ENCODE data around the gene THRB. TPM values are rescaled to one million over a fixed set of nuclear protein-coding genes. Genes with fewer than 3 reads are reported as not detected.

Gene THRB
- total RNA-seq, 1 experiment from 2014 or later: 5.8 TPM

DNA sequence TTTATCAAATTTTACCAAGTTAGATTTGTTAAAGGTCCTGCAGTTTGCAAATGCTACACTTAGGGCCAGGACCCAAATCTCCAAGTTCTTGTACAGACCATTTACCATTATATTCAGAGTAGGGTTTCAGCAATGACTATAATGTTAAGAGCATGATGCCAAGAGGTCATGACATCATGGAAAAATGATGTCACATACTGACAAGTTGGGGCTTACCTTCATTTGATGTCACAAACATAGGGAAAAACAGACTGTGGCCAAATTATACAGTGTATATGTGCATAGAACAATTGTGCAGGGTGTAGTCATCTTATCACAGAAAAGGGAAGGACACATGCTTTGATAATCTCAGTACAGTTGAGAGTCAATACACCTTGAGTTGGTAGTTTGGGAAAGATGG is 10.1 kb upstream of the THRB start (continued):
- TF ChIP-seq, protein P1, sequence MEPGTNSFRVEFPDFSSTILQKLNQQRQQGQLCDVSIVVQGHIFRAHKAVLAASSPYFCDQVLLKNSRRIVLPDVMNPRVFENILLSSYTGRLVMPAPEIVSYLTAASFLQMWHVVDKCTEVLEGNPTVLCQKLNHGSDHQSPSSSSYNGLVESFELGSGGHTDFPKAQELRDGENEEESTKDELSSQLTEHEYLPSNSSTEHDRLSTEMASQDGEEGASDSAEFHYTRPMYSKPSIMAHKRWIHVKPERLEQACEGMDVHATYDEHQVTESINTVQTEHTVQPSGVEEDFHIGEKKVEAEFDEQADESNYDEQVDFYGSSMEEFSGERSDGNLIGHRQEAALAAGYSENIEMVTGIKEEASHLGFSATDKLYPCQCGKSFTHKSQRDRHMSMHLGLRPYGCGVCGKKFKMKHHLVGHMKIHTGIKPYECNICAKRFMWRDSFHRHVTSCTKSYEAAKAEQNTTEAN (CRISPR knock-in tag; IDR thresholded peaks at IDR 0.05): no peak
- no peak for TF ChIP-seq NFYB (CRISPR knock-in tag; conservative IDR thresholded peaks at IDR 0.05; ENCODE audit: low read depth)
- TF ChIP-seq, protein P2, sequence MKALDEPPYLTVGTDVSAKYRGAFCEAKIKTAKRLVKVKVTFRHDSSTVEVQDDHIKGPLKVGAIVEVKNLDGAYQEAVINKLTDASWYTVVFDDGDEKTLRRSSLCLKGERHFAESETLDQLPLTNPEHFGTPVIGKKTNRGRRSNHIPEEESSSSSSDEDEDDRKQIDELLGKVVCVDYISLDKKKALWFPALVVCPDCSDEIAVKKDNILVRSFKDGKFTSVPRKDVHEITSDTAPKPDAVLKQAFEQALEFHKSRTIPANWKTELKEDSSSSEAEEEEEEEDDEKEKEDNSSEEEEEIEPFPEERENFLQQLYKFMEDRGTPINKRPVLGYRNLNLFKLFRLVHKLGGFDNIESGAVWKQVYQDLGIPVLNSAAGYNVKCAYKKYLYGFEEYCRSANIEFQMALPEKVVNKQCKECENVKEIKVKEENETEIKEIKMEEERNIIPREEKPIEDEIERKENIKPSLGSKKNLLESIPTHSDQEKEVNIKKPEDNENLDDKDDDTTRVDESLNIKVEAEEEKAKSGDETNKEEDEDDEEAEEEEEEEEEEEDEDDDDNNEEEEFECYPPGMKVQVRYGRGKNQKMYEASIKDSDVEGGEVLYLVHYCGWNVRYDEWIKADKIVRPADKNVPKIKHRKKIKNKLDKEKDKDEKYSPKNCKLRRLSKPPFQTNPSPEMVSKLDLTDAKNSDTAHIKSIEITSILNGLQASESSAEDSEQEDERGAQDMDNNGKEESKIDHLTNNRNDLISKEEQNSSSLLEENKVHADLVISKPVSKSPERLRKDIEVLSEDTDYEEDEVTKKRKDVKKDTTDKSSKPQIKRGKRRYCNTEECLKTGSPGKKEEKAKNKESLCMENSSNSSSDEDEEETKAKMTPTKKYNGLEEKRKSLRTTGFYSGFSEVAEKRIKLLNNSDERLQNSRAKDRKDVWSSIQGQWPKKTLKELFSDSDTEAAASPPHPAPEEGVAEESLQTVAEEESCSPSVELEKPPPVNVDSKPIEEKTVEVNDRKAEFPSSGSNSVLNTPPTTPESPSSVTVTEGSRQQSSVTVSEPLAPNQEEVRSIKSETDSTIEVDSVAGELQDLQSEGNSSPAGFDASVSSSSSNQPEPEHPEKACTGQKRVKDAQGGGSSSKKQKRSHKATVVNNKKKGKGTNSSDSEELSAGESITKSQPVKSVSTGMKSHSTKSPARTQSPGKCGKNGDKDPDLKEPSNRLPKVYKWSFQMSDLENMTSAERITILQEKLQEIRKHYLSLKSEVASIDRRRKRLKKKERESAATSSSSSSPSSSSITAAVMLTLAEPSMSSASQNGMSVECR (CRISPR knock-in tag; IDR thresholded peaks at IDR 0.05; ENCODE audit: borderline replicate concordance): no peak
- TF ChIP-seq ZNF121 (CRISPR knock-in tag; IDR thresholded peaks at IDR 0.05): no peak
- no peak for TF ChIP-seq RELA (CRISPR knock-in tag; IDR thresholded peaks at IDR 0.05; ENCODE audit: borderline replicate concordance)
- no peak for TF ChIP-seq TP53 (CRISPR knock-in tag; IDR thresholded peaks at IDR 0.05)
- TF ChIP-seq NFATC4 (CRISPR knock-in tag; IDR thresholded peaks at IDR 0.05): no peak
- TF ChIP-seq JUN (CRISPR knock-in tag; IDR thresholded peaks at IDR 0.05): no peak

GRCh38 chr3:24503616-24504113 is 9.0 kb upstream of the THRB start:
- ATAC-seq (no peak), DNase-seq (ENCODE audit: low spot score) (no peak)
- Mint-ChIP-seq H3K4me3 (no peak overlapping the region), H3K4me1 (peaks cover 21% of the 10 kb centered on the region), H3K36me3 (no peaks in the 10 kb centered on the region), H3K9me3 (no peaks in the 10 kb centered on the region; the same call in 1 of the 2 replicates), H3K27me3 (ENCODE audit: low read depth) (no peaks in the 10 kb centered on the region), H3K27ac (no peak overlapping the region)
- POLR2A ChIA-PET: no interaction called here
- TF ChIP-seq ETV6 (CRISPR knock-in tag; IDR thresholded peaks at IDR 0.05): no peak
- TF ChIP-seq, protein P3, sequence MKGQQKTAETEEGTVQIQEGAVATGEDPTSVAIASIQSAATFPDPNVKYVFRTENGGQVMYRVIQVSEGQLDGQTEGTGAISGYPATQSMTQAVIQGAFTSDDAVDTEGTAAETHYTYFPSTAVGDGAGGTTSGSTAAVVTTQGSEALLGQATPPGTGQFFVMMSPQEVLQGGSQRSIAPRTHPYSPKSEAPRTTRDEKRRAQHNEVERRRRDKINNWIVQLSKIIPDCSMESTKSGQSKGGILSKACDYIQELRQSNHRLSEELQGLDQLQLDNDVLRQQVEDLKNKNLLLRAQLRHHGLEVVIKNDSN (CRISPR knock-in tag; IDR thresholded peaks at IDR 0.05): no peak
- no peak for TF ChIP-seq MXD4 (CRISPR knock-in tag; IDR thresholded peaks at IDR 0.05; ENCODE audit: borderline replicate concordance)
- TF ChIP-seq GTF2I (CRISPR knock-in tag; conservative IDR thresholded peaks at IDR 0.05): 0 out of 2 replicates have a peak, but pooled peaks have one; percentile 35
- TF ChIP-seq ZNF671 (CRISPR knock-in tag; IDR thresholded peaks at IDR 0.05): no peak
- TF ChIP-seq ATF1 (CRISPR knock-in tag; IDR thresholded peaks at IDR 0.05): no peak
- TF ChIP-seq, protein P4, sequence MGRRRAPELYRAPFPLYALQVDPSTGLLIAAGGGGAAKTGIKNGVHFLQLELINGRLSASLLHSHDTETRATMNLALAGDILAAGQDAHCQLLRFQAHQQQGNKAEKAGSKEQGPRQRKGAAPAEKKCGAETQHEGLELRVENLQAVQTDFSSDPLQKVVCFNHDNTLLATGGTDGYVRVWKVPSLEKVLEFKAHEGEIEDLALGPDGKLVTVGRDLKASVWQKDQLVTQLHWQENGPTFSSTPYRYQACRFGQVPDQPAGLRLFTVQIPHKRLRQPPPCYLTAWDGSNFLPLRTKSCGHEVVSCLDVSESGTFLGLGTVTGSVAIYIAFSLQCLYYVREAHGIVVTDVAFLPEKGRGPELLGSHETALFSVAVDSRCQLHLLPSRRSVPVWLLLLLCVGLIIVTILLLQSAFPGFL (CRISPR knock-in tag; IDR thresholded peaks at IDR 0.05; ENCODE audit: borderline replicate concordance): no peak
- no peak for TF ChIP-seq MYBL2 (CRISPR knock-in tag; IDR thresholded peaks at IDR 0.05)
- CTCF ChIA-PET: no interaction called here

DNA sequence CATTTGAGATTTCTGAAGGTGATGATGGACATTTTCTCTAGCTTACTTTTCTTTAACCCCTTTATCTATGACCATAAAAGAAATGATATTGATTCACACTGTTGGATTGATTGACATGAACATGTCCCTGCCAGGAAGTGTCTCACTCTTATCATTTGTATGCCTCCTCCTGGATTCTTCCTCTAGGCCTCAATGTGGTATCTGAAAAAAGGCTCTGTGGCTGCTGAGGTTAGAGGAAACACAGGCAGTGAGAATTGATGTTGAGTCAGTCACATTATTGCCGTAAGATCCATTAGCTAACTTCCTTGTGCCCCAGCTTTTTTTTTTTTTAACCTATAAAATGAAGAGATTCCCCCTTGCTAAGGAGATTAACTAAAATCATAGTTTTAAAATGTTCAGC is 8.0 kb upstream of the THRB start:
- no peak overlapping the region for H3K4me3 Mint-ChIP-seq
- POLR2A ChIA-PET: no interaction called here

More for the DNA sequence above, 8.0 kb upstream of the THRB start:
- peaks cover 22% of the 10 kb centered on the region for H3K4me1 Mint-ChIP-seq
- TF ChIP-seq ESRRA (CRISPR knock-in tag; IDR thresholded peaks at IDR 0.05; ENCODE audit: borderline replicate concordance) (no peak), FOXJ3 (CRISPR knock-in tag; IDR thresholded peaks at IDR 0.05; ENCODE audit: borderline replicate concordance) (no peak)
- no peaks in the 10 kb centered on the region for H3K27me3 Mint-ChIP-seq (ENCODE audit: low read depth)
- H3K36me3 Mint-ChIP-seq: no peaks in the 10 kb centered on the region
- CTCF ChIA-PET: no interaction called here
- DNase-seq (ENCODE audit: low spot score) (no peak), ATAC-seq (no peak)
- no peaks in the 10 kb centered on the region; the same call in 1 of the 2 replicates for H3K9me3 Mint-ChIP-seq
- H3K27ac Mint-ChIP-seq: peak overlapping the region; percentile 11; the same call in 1 of the 2 replicates
